NCI-H1436 treated with DMSO at 0.1 percent for 48 hours (cell line): ENCODE results near the gene RANGRF.

ENCODE experiments used
- DNase-seq: peaks from one replicate; lab custom pipeline; 2025; lab: John Stamatoyannopoulos, UW

RANGRF gene

GRCh38 chr17:8314797-8315763, 26.6 kb downstream of the RANGRF start:
- DNase-seq = no peak

GRCh38 chr17:8315764-8316217, 27.3 kb downstream of the RANGRF start:
- DNase-seq = no peak

GRCh38 chr17:8318010-8318935, 29.8 kb downstream of the RANGRF start:
- no peak for DNase-seq

GRCh38 chr17:8320262-8320661, 31.8 kb downstream of the RANGRF start:
- DNase-seq = no peak

GRCh38 chr17:8320990-8321389, 32.5 kb downstream of the RANGRF start:
- DNase-seq = no peak

GRCh38 chr17:8322061-8322460, 33.6 kb downstream of the RANGRF start:
- DNase-seq = no peak

GRCh38 chr17:8324132-8324531, 35.7 kb downstream of the RANGRF start:
- no peak for DNase-seq

- no peak for DNase-seq
These were observed 36.5 kb downstream of the RANGRF start for GRCh38 chr17:8324923-8325322.

- DNase-seq = no peak
These were observed 38.2 kb downstream of the RANGRF start for GRCh38 chr17:8326511-8327302.

GRCh38 chr17:8327303-8327649, 38.8 kb downstream of the RANGRF start:
- no peak for DNase-seq

GRCh38 chr17:8332128-8332527, 43.7 kb downstream of the RANGRF start:
- no peak for DNase-seq

- no peak for DNase-seq
These were observed 44.2 kb downstream of the RANGRF start for GRCh38 chr17:8332688-8333087.

- DNase-seq = no peak
These were observed 44.8 kb downstream of the RANGRF start for GRCh38 chr17:8333281-8333680.

GRCh38 chr17:8337802-8338752, 49.6 kb downstream of the RANGRF start:
- DNase-seq = no peak

- no peak for DNase-seq
These were observed 50.3 kb downstream of the RANGRF start for GRCh38 chr17:8338753-8339140.

GRCh38 chr17:8339540-8339939, 51.1 kb downstream of the RANGRF start, which contains the start of gene ODF4:
TSS of gene ODF4 (plus strand) at chr17:8339840. CDS start at chr17:8340052, 212 bp downstream.
- DNase-seq = no peak
